Fibroblast of villous mesenchyme (primary cell): ENCODE data around the gene KCNMA1. TPM values are rescaled to one million over a fixed set of nuclear protein-coding genes. Genes with fewer than 3 reads are reported as not detected.
A peak's percentile ranks its signal among the peaks of the same experiment; 100 is the strongest.

ENCODE experiments used
- DNase-seq: peaks from one replicate; pipeline ENCODE4 v3.0.0-alpha.2; 2010; ENCODE audit warnings: low read depth
- H3K4me3 ChIP-seq: 2 replicates; pipeline ENCODE4 v1.5.1; 2011; ENCODE audit warnings: low read depth, mild to moderate bottlenecking, low read length
- CTCF ChIP-seq: IDR thresholded peaks from 2 replicates; pipeline ENCODE4 v1.5.1; 2012; ENCODE audit warnings: low read depth, mild to moderate bottlenecking, low read length; ENCODE audit not compliant: insufficient read depth
- total RNA-seq: library from RNA; depleted of rRNA; stranded (reverse); fragments of >200 nt; gene quantifications from 2 replicates; pipeline ENCODE4 v1.2.3, GENCODE V29; 2012

The KCNMA1 gene
- total RNA-seq, 1 donor: 36.7 TPM

- TF ChIP-seq CTCF: no peak
- DNase-seq: no peak
- H3K4me3 ChIP-seq: no peak overlapping the region
These were observed 30.9 kb downstream of the KCNMA1 start for GRCh38 chr10:77606751-77607150.

GRCh38 chr10:77605466-77605865 is 32.1 kb downstream of the KCNMA1 start:
- no peak for TF ChIP-seq CTCF
- no peak for DNase-seq
- no peak overlapping the region for H3K4me3 ChIP-seq

DNA sequence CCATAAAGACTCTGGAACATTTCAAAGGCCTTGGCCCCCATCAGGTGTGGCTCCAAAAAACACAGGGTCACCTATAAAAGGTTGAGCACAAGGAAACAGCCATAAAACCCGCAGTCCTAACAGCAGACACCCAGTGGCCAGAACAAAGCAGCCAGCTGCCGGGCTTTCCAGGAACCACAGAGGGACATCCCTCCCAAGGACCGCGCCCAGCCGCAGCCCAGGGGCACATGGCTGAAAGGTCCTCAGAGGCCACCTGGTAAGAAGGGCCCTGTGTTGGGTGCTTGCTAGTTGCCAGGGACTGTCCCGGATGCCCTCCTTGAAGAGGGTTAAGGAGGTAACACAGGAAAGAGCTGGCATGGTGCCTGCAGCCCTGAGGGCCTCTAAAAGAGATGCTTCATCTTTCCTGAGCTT is 32.7 kb downstream of the KCNMA1 start:
- no peak for DNase-seq
- H3K4me3 ChIP-seq: no peak overlapping the region
- no peak for TF ChIP-seq CTCF

GRCh38 chr10:77604063-77604462 is 33.5 kb downstream of the KCNMA1 start:
- no peak overlapping the region for H3K4me3 ChIP-seq
- DNase-seq: no peak
- no peak for TF ChIP-seq CTCF

- H3K4me3 ChIP-seq: no peak overlapping the region
- DNase-seq: peak; percentile 60
- no peak for TF ChIP-seq CTCF
These were observed 34.1 kb downstream of the KCNMA1 start for GRCh38 chr10:77603534-77603927.

- TF ChIP-seq CTCF: no peak
- DNase-seq: no peak
- no peak overlapping the region for H3K4me3 ChIP-seq
These were observed 34.6 kb downstream of the KCNMA1 start for GRCh38 chr10:77602913-77603533.
